SU-DHL-6 (cell line): ENCODE results near the gene INPP5A.

ENCODE experiments used
- EZH2phosphoT487 ChIP-seq: fragments of 200-600 bp; sonication (generic), shearing (Covaris generic); conservative IDR thresholded peaks from 2 replicates; pipeline ENCODE4 v1.6.1; 2018; ENCODE audit warnings: mild to moderate bottlenecking, antibody characterized with exemption, low read length, moderate library complexity, mixed read lengths
- TF ChIP-seq, protein P1 (sequence below): fragments of 200-600 bp; sonication (generic); IDR thresholded peaks from one replicate; pipeline ENCODE4 v1.5.1; 2017; ENCODE audit warnings: antibody characterized with exemption, mild to moderate bottlenecking, low read length, moderate library complexity; ENCODE audit not compliant: insufficient read depth, poor library complexity, severe bottlenecking

DNA sequence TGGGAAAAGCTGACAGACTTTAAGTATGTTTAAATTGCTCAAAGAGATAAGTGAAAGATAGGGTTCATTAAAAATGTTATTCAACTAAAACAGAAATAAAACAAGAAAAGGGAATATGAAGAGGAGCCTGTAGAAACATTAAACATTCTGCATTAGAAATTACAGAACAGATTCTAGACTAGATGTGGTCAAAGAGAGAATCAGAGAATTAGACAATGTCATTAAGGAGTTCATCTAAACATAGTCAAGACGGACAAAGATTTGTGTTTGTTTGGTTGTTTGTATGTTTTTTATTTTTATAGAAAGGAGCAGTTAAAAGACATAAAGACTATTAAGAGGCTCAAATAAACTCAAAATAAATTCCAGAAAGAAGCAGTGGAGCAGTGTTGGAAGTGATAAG, 168.4 kb downstream of the INPP5A start:
- TF ChIP-seq, protein P1, sequence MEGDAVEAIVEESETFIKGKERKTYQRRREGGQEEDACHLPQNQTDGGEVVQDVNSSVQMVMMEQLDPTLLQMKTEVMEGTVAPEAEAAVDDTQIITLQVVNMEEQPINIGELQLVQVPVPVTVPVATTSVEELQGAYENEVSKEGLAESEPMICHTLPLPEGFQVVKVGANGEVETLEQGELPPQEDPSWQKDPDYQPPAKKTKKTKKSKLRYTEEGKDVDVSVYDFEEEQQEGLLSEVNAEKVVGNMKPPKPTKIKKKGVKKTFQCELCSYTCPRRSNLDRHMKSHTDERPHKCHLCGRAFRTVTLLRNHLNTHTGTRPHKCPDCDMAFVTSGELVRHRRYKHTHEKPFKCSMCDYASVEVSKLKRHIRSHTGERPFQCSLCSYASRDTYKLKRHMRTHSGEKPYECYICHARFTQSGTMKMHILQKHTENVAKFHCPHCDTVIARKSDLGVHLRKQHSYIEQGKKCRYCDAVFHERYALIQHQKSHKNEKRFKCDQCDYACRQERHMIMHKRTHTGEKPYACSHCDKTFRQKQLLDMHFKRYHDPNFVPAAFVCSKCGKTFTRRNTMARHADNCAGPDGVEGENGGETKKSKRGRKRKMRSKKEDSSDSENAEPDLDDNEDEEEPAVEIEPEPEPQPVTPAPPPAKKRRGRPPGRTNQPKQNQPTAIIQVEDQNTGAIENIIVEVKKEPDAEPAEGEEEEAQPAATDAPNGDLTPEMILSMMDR: no peak
- TF ChIP-seq EZH2phosphoT487: no peak
